ENCODE data around the gene TMPRSS11A. TPM values are rescaled to one million over a fixed set of nuclear protein-coding genes. Genes with fewer than 3 reads are reported as not detected.

The TMPRSS11A gene
- total RNA-seq, 1 donor = not detected

DNA sequence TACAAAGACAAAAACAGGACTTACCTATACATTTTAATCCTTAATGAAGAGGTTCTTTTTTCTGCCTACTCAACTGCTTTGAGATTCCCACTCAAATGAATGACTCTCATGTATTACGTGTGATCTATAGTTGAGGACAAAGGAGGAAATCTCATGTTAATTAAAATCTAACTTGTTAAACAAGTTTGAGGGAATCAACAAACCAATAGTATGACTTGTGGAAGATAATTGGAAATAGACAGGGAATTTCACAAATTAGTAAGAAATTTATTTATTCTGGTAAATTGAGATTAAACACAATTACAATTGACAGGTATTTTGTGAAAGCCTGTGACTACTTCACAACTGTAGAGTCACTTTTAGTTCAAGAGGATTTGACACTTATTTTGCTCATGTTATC lies 79.4 kb downstream of the TMPRSS11A start, which contains the start of gene TMPRSS11D:
TSS of gene TMPRSS11D (minus strand) at position 101 of the 400 bp plus-strand sequence. CDS start at position 32, 69 bp downstream.
- no peak for DNase-seq (ENCODE audit: low read depth)
- H3K4me3 ChIP-seq (ENCODE audit: low read depth, low read length) = no peak within 1 kb of the TSS
- TF ChIP-seq, protein P1, sequence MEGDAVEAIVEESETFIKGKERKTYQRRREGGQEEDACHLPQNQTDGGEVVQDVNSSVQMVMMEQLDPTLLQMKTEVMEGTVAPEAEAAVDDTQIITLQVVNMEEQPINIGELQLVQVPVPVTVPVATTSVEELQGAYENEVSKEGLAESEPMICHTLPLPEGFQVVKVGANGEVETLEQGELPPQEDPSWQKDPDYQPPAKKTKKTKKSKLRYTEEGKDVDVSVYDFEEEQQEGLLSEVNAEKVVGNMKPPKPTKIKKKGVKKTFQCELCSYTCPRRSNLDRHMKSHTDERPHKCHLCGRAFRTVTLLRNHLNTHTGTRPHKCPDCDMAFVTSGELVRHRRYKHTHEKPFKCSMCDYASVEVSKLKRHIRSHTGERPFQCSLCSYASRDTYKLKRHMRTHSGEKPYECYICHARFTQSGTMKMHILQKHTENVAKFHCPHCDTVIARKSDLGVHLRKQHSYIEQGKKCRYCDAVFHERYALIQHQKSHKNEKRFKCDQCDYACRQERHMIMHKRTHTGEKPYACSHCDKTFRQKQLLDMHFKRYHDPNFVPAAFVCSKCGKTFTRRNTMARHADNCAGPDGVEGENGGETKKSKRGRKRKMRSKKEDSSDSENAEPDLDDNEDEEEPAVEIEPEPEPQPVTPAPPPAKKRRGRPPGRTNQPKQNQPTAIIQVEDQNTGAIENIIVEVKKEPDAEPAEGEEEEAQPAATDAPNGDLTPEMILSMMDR (IDR thresholded peaks at IDR 0.05; ENCODE audit: insufficient read depth, low read depth, low read length) = no peak

DNA sequence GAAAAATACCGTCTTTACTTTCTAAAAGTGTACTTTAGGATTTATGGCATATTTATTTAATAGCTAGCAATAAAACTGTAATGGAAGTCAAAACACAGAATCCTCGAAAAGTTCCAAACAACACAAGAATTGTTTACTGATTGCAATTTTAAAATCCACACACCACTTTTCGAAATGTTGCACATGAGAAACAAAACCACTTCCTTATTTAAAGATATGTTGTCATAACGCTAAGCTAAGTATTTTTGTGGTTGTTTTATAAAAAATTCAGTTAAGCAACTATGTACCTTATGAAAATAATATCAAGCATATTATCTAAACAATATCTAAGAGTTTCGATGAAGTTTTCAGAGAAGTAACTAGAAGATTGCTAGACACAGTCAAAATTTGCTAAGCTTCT lies 79.8 kb downstream of the TMPRSS11A start:
- DNase-seq (ENCODE audit: low read depth) = peak; percentile 45
- H3K4me3 ChIP-seq (ENCODE audit: low read depth, low read length) = no peak overlapping the region
- TF ChIP-seq, protein P1 (IDR thresholded peaks at IDR 0.05; ENCODE audit: insufficient read depth, low read depth, low read length) = no peak

DNA sequence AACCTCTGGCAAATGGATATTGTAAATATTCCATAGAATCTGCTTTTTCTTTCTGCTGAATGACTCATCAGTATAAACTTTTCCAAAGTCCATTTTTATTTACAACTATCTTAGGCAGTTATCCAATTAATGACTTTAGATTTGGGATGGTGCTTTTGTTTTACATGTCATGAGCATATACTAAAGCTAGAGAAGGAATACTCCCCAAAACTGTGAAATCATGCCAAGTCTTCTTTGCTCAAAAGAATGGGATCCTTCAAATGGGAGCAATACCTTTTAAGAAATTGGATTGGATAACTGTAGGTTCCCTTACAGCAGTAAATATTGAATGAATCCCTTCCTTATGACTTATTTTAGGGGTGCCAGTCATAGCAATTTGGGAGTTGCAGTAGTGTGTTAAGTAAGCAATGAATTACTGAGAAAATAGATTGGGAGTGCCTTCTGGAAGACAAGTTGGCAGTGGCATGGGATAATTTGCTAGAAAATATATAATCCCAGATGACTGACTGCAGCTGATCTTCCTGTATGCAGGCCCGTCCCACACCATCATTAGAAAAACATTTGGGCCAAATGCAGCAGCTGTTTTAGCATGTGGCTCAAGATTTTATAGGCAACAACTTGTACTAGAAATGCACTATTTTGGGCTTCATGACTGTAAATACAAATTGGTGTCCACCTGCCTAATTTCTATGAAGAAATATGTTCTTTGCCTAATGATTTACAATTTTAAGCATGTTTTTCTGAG lies 82.3 kb downstream of the TMPRSS11A start:
- DNase-seq (ENCODE audit: low read depth) = no peak
- TF ChIP-seq, protein P1 (IDR thresholded peaks at IDR 0.05; ENCODE audit: insufficient read depth, low read depth, low read length) = no peak
- H3K4me3 ChIP-seq (ENCODE audit: low read depth, low read length) = no peak overlapping the region

DNA sequence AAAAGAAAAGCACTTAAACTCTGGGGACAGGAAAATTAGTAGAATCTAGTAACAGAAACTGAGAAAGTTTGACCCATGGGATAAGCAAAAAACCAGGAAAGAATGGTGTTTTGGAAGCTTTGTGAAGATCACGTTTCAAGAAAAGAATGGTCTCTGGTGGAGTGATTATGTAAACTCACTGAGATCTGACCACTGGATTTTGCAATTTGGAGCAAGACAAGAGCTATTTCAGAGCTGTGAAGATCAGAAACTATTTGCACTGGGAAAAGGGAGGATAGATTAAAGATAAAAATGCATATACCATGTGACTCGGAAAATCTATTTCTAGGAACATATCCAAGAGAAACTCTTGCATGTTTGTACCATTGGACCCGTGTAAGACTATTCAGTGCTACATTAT lies 83.8 kb downstream of the TMPRSS11A start:
- H3K4me3 ChIP-seq (ENCODE audit: low read depth, low read length) = no peak overlapping the region
- TF ChIP-seq, protein P1 (IDR thresholded peaks at IDR 0.05; ENCODE audit: insufficient read depth, low read depth, low read length) = no peak
- DNase-seq (ENCODE audit: low read depth) = peak; percentile 27

DNA sequence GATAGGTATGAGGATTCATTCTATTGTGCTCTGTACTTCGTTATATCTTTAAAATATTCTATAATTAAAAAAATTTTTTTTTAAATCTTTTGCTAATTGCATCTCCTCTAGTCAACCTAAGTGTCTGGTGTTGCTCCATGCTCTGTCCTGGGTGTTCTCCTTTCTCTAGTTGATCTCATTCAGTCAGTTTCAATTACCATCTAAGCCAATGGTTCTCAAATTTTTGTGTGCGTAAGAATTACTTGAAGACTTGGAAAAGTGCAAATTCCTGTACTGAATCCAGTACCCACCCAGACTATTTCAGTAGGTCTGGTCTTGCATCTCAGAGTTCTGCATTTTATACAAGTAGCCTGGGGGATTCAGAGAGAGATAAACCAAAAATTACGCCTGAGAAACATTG lies 86.2 kb downstream of the TMPRSS11A start:
- H3K4me3 ChIP-seq (ENCODE audit: low read depth, low read length) = no peak overlapping the region
- DNase-seq (ENCODE audit: low read depth) = no peak
- TF ChIP-seq, protein P1 (IDR thresholded peaks at IDR 0.05; ENCODE audit: insufficient read depth, low read depth, low read length) = no peak

DNA sequence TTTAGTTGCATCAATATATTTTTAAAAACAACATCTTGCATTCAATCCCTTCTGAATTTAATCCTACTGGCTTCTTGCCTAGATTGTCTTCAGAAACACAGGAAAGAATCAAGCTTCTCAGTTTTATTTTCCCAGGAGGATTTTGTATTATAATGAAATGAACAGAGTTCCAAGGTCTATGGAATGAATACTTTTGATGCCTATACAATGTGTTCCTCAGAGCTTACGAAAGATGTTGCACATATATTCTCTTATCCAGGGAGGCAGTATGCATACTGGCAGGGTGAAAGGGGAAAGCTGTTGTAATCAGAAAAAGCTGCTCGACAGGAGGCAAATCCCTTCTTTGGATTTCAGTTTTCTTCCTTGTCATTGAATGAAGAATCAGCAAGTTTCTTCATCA lies 88.3 kb downstream of the TMPRSS11A start:
- no peak overlapping the region for H3K4me3 ChIP-seq (ENCODE audit: low read depth, low read length)
- TF ChIP-seq, protein P1 (IDR thresholded peaks at IDR 0.05; ENCODE audit: insufficient read depth, low read depth, low read length) = no peak
- no peak for DNase-seq (ENCODE audit: low read depth)
